KMS-11 (cell line): ENCODE measurements around the gene MAPK14.

Experiments used
- H2AFZ ChIP-seq: fragments of 200-600 bp; sonication (generic); 2 replicates; pipeline ENCODE4 v1.6.1; 2016; ENCODE audit warnings: antibody characterized with exemption, mixed run types, low read depth
- H3K27ac ChIP-seq: fragments of 200-600 bp; sonication (generic); 2 replicates; pipeline ENCODE4 v1.6.1; 2016; ENCODE audit warnings: mild to moderate bottlenecking, mixed run types
- H3K27me3 ChIP-seq: fragments of 200-600 bp; sonication (generic); 2 replicates; pipeline ENCODE4 v1.6.1; 2017; ENCODE audit warnings: mild to moderate bottlenecking, low read depth, mixed run types, moderate library complexity; ENCODE audit not compliant: insufficient read depth
- H3K36me3 ChIP-seq: fragments of 200-600 bp; sonication (generic); 2 replicates; pipeline ENCODE4 v1.6.1; 2017; ENCODE audit warnings: mild to moderate bottlenecking, mixed run types; ENCODE audit not compliant: insufficient read depth
- H3K4me1 ChIP-seq: fragments of 200-600 bp; sonication (generic); 2 replicates; pipeline ENCODE4 v1.6.1; 2016; ENCODE audit warnings: mild to moderate bottlenecking, low read depth, mixed run types; ENCODE audit not compliant: poor library complexity, severe bottlenecking
- H3K4me2 ChIP-seq: fragments of 200-600 bp; sonication (generic); 2 replicates; pipeline ENCODE4 v1.7.0; 2016; ENCODE audit warnings: mild to moderate bottlenecking, mixed run types
- H3K4me3 ChIP-seq: fragments of 200-600 bp; sonication (generic); IDR thresholded peaks from 2 replicates; pipeline ENCODE4 v1.6.1; 2017; ENCODE audit warnings: low read depth, low read length, mixed read lengths; ENCODE audit not compliant: insufficient read depth
- H3K79me2 ChIP-seq: fragments of 200-600 bp; sonication (generic); 2 replicates; pipeline ENCODE4 v1.6.1; 2016; ENCODE audit warnings: low read depth, mixed run types; ENCODE audit not compliant: insufficient read depth
- H3K9ac ChIP-seq: fragments of 200-600 bp; sonication (generic); 2 replicates; pipeline ENCODE4 v1.6.1; 2016; ENCODE audit warnings: mild to moderate bottlenecking, mixed run types
- H4K20me1 ChIP-seq: fragments of 200-600 bp; sonication (generic); 2 replicates; pipeline ENCODE4 v1.6.1; 2016; ENCODE audit warnings: mild to moderate bottlenecking, mixed run types; ENCODE audit not compliant: insufficient read depth
- TF ChIP-seq, protein P1 (sequence below): fragments of 200-600 bp; sonication (generic); conservative IDR thresholded peaks from 2 replicates; pipeline ENCODE4 v1.6.1; 2017; ENCODE audit warnings: low read depth, mild to moderate bottlenecking, antibody characterized with exemption, low read length, moderate library complexity, mixed read lengths

The MAPK14 gene

DNA sequence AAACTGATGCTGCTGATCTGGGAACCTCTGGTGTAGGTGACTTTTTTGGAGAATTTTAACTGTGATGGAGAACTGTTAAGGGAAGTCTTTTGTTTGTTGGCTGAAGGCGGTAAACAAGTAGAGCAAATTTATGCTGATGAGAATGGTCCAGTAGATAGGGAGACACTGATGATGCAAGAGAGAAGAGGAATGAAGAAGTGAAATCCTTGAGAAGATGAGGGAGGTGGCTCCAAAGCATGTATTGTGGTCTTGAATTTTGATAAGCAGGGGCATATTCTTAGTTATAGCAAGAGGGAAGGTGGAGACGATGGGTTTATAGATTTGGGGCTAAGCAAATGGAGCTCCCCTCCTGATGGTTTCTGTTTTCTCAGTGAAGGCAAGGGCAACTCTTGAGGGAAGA lies 22.0 kb downstream of the MAPK14 start:
- TF ChIP-seq, protein P1, sequence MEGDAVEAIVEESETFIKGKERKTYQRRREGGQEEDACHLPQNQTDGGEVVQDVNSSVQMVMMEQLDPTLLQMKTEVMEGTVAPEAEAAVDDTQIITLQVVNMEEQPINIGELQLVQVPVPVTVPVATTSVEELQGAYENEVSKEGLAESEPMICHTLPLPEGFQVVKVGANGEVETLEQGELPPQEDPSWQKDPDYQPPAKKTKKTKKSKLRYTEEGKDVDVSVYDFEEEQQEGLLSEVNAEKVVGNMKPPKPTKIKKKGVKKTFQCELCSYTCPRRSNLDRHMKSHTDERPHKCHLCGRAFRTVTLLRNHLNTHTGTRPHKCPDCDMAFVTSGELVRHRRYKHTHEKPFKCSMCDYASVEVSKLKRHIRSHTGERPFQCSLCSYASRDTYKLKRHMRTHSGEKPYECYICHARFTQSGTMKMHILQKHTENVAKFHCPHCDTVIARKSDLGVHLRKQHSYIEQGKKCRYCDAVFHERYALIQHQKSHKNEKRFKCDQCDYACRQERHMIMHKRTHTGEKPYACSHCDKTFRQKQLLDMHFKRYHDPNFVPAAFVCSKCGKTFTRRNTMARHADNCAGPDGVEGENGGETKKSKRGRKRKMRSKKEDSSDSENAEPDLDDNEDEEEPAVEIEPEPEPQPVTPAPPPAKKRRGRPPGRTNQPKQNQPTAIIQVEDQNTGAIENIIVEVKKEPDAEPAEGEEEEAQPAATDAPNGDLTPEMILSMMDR, result no peak
- no peak overlapping the region for H2AFZ ChIP-seq
- H3K79me2 ChIP-seq, result peaks cover 50% of the 10 kb centered on the region

DNA sequence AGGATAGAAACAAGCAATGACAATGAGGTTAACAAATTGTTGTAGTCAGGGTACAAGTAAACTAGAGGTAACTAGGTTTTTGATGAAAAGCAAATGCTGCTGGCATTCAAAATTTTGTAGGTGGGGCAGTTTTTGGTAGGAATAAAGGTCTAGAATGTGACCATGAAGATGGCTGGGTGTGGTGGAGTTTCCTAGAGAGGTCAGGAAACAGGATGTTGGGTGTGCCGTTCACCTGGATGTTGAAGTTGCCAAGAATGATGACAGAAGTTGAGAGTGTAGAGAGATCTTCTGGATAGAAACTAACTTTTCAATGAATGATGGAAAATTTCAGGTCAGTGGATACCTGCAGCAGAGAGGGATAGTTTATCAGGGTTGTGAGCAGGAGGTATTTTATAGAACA lies 22.7 kb downstream of the MAPK14 start:
- Histone ChIP-seq H3K36me3 (no peaks in the 10 kb centered on the region), H4K20me1 (peaks cover 3% of the 10 kb centered on the region; the same call in 1 of the 2 replicates), H3K4me1 (peaks cover 18% of the 10 kb centered on the region), H3K4me2 (no peak overlapping the region), H3K79me2 (peaks cover 43% of the 10 kb centered on the region), H3K27ac (no peak overlapping the region), H3K4me3 (no peak overlapping the region), H3K27me3 (no peaks in the 10 kb centered on the region), H2AFZ (no peak overlapping the region), H3K9ac (no peak overlapping the region)
- TF ChIP-seq, protein P1, result no peak

More for the DNA sequence above, 22.0 kb downstream of the MAPK14 start:
- no peak overlapping the region for H3K9ac ChIP-seq
- no peaks in the 10 kb centered on the region for H3K36me3 ChIP-seq
- H3K27ac ChIP-seq, result no peak overlapping the region
- no peaks in the 10 kb centered on the region for H3K27me3 ChIP-seq
- peaks cover 3% of the 10 kb centered on the region; the same call in 1 of the 2 replicates for H4K20me1 ChIP-seq
- peaks cover 10% of the 10 kb centered on the region for H3K4me1 ChIP-seq
- H3K4me3 ChIP-seq, result no peak overlapping the region
- no peak overlapping the region for H3K4me2 ChIP-seq

DNA sequence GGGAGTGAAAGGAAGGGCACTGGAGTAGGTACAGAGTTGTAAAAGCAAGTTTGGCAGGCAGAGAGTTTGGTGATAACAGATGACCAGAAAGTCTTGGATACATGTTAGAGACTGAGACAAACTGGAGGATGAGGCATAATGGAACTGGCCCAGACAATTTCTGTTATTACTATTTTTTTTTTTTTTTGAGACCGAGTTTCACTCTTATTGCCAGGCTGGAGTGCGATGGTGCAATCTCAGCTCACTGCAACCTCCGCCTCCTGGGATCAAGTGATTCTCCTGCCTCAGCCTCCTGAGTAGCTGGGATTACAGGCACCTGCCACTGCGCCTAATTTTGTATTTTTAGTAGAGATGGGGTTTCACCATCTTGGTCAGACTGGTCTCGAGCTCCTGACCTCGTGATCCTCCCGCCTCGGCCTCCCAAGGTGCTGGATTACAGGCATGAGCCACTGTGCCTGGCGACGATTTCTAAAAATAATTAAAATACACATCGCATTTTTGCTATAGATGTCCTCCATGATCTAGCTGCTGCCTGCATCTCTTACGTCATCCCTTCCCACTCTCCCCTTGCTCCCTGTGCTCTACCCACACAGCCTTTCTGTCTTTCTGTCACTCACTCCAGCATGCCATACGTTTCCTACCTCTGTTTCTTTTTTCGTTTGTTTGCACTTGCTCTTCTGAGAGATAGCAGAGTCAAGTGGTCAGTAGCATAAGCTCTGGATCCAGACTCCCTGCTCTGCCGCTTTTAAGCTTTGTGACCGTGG lies 23.5 kb downstream of the MAPK14 start:
- no peak overlapping the region for H3K27ac ChIP-seq
- H3K79me2 ChIP-seq, result peaks cover 41% of the 10 kb centered on the region
- no peak overlapping the region for H3K9ac ChIP-seq

DNA sequence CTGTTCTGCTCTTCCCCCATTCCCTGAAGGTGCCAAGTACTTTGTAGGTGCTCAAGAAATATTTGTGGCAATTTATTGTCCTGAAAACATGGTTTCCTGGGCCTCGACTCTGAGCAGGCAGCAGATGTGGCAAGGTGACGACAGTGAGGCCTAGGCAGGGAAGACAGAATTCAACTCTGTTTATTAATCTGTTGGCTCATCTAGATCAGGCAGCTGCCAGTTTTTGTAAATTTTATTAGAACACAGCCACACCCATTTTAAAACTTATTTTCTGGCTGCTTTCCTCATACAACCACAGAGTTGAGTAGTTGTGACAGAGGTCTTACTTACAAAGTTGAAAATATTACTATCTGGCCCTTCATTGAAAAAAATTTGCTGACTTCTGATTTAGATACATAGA lies 24.5 kb downstream of the MAPK14 start:
- no peaks in the 10 kb centered on the region for H3K27me3 ChIP-seq
- H3K36me3 ChIP-seq, result no peaks in the 10 kb centered on the region
- peaks cover 37% of the 10 kb centered on the region for H3K79me2 ChIP-seq
- TF ChIP-seq, protein P1, result no peak
- no peak overlapping the region for H3K27ac ChIP-seq
- peaks cover 23% of the 10 kb centered on the region for H3K4me1 ChIP-seq
- no peak overlapping the region for H3K4me2 ChIP-seq
- H4K20me1 ChIP-seq, result peaks cover 3% of the 10 kb centered on the region; the same call in 1 of the 2 replicates
- no peak overlapping the region for H2AFZ ChIP-seq
- H3K9ac ChIP-seq, result no peak overlapping the region
- no peak overlapping the region for H3K4me3 ChIP-seq

More for the DNA sequence above, 23.5 kb downstream of the MAPK14 start:
- H3K4me3 ChIP-seq, result no peak overlapping the region
- H3K4me2 ChIP-seq, result no peak overlapping the region
- no peaks in the 10 kb centered on the region for H3K36me3 ChIP-seq
- no peak overlapping the region for H2AFZ ChIP-seq
- no peaks in the 10 kb centered on the region for H3K27me3 ChIP-seq
- peaks cover 23% of the 10 kb centered on the region for H3K4me1 ChIP-seq
- TF ChIP-seq, protein P1, result no peak
- peaks cover 3% of the 10 kb centered on the region; the same call in 1 of the 2 replicates for H4K20me1 ChIP-seq
